NCI-H1436 treated with DMSO at 0.1 percent for 48 hours (cell line): ENCODE results near the gene ZBTB20.

Experiments used
- DNase-seq: peaks from one replicate; lab custom pipeline; 2025; lab: John Stamatoyannopoulos, UW

The ZBTB20 gene

DNA sequence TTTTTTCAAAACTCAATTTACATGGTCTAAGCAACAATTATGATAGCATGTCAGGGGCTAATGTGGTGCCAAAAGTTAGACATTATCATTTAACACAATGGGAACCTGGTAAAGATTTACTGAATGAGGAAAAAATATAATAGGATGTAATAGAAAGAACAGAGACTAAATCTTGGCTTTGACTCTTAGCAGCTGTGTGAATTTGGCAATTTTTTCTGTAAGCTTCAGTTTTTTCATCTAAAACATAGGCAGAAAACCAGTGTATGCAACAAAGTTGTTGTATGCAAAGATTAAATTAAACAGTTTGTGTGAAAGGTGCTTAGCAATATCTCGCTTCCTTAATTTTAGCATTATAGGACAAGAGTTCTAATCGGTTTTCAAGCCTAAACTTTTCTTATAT lies 57.6 kb downstream of the ZBTB20 start:
- no peak for DNase-seq

DNA sequence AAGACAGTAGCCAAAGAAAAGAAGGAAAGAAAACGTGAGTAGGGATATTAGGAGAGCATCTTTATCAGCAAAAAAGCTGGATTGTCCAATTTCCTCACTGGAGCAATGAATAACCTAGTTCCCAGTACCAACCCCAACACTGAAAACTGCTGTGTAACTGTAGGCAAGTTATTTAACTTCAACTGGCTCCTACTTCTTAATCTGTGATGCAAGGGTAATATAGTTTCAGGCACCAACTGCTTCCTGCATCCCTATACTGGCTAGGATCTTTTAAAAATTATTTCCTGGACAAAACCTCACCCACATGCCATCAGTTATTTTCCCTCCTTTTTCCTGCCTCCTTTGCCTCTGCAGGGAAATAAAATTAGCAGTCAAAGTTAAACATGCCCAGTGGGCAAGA lies 59.6 kb downstream of the ZBTB20 start:
- no peak for DNase-seq

DNA sequence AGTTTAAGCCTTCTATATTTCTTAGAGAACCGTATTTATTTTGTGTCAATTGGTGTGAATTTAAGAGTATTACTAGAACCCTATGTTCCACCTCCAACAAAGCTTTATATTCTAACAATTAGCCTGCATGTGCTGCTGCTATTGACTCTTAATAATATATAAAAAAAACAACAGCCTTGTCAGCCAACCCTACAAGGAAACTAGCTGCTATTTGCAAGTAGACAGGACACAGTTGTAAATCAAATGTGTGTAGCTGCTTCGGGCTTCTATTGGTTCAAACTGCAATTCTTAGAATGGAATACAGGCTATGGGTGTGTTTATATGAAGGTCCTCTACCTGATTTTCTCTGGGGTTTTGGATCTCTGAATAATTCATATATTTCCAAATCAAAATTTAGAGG lies 60.7 kb downstream of the ZBTB20 start:
- DNase-seq = no peak

DNA sequence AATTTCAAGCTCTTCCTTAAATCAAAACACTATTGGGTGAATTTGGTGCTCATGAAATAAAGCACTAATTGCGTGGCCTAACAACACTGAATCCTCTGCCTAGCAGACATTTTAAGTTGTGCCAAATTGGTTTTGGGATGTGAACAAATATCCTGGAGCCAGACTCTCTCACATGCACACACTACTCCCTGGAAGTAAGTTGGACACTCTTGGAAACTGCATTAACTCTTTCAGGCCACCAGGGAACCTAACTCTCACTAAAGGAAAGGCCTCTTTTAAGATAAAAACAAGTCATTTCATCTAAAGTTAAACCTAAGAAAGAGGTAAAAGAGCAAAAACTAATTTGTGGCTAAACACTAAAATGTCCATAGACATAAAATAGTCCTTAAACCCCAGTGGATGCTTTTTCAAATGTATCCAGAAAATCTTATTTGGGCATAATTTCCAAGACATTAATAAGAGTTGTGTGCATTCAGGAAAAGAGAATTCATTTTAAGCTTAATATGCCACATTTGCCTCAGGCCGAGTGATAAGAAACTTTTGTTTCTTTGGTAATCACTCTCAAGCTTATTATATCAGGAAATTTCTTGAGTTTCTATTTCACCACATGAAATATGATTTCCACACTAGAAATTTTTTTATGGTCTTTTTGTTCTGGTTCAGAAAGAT lies 61.8 kb downstream of the ZBTB20 start:
- DNase-seq = no peak

DNA sequence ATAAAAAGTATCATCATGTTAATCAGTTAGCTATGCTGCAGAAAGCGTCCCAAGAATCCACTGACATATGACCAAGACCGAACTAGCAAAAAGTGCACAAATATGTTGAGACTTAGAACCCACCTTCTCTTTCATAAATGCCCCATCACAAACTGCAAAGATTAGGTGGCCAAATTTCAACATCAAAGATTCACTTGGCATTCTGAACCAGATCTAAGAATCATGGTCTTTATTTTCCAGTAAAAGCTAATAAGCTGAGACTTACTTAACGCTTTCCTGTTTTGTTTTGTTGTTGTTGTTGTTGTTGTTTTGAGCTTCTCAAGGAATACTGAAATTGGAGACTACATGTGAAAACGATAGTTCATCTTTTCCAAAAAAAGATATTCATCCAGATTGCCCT lies 62.4 kb downstream of the ZBTB20 start:
- DNase-seq = no peak

DNA sequence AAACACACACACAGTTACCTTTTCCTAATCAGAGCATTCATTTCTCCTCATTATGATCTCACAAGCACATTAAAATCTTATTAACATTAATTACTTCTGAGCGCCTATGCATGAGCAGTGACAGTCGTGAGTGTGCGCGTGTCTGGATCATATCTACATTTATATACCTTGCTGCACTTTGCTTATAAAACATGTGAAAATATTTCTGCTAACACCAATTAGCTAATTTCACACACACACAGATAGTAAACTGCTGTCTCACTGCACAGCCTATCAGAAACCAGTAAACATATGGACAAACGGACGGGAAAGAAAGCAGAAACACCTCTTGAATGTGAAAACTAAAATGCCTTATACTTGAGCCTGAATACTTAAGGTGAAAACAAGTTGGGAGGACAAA lies 64.8 kb downstream of the ZBTB20 start:
- no peak for DNase-seq

DNA sequence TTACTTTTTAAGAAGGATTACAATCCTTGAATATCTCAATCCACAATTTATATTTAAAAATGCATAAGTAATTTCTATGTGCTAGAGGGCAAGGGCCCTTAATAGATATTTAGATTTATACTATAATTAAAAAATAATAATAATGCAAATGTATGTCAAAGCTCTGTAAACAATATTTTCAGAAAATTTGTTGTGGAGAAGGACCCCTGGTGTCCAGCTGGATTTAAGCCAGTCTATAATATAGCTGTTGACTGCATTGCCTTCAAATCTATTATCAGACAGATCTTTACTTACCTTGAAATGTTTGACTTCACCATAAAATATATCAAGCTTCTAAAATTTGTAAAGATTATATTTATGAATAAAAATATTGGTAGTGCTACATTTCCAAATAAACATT lies 65.6 kb downstream of the ZBTB20 start:
- no peak for DNase-seq

DNA sequence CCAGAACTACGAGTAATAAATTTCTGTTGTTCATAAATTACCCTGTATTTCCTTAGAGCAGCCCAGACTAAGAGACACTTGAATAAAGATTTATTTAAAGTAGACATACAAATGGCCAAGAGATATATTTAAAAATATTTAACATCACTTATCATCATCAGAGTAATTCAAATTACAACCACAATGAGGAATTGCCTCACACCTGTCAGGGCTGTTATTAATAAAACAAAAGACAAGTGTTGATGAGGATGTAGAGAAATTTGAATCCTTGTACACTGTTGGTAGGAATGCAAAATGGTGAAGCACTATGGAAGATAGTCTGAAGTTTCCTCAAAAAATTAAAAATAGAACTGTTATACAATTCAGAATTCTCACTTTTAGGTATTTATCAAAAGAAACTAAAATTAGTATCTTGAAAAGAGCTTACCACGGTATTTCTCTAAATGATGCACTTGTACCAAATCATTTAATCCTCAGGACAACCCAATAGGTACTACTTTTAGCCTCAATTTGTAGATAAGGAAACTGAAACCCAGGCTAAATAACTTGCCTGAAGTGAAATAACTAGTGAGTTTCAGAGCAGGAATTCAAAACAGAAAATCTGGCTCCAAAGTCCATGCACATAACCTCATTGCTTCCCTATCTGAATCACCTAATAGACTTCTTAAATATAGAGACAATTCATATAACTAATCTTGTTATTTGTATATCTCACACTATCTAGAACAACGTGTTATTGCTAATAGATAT lies 69.4 kb downstream of the ZBTB20 start:
- DNase-seq = no peak

DNA sequence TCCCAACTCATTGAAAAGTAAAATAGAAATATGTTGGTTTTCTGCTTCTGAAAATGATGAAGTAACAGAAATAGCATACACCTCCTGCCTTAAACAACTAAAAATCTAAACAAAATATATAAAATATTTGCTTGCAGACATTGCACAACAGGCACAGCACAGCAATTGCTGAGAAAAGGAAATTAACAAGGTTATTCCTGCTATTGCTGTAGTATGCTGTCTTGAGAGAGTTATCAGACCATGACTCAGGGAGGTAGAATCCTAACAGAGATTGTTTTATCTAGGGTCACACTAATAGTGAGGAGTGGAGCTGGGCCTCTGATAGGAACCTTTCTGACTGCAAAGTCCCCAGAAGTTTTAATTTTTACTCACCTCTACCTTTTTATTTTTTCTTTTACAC lies 72.6 kb downstream of the ZBTB20 start:
- DNase-seq = no peak

DNA sequence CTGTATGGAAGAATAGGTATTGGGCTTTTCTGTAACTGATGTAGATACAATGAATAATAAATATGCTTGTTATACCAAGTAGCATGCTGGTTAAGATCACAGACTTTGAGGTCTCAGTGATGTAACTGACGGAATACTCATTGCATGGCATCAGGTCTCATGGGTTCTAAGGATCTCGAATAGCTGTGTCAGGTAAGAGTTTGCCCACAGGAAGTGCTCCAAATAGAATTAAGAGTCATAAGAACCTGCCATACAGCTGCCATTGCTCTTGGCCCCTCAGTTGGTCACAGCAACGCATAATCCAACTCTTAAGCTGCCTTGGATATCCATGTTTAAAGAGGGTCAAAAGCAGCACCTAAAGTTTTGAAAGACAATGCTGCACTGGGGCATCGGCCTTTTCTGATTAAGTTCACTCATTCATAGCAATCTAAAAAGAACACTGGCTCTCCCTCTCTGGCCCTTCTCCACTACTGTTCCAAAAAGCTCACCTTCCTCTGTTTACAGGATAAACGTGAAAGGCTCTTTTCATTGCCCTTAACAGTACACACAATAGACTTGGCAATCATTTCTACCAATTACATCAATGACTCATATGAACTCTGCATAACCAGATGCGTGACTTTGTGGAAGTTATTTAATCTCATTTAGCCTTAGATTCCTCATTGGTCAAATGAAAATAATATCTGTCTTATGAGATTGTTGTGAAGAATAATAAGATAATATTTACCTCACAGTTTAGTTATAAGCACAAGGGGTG lies 74.6 kb downstream of the ZBTB20 start:
- DNase-seq = peak; percentile 42

DNA sequence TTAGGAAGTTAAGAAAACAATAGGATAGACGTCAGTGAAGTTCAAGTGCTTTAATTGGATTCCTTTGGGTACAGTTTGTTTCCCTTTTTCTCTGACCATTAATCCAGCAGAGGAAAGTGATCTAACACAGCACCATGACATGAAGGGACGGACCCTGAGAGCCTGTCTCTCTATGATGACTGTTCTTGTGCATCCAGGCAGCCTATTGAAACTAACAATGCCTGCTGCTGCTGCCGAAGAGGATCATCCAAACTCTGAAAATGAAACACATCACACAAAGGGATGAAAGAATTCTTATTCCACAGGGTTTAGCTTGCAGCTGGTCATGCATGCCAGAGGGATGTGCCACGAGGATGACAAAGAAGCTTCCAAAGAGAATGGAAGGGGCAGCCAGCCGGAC lies 75.5 kb downstream of the ZBTB20 start:
- DNase-seq = no peak

DNA sequence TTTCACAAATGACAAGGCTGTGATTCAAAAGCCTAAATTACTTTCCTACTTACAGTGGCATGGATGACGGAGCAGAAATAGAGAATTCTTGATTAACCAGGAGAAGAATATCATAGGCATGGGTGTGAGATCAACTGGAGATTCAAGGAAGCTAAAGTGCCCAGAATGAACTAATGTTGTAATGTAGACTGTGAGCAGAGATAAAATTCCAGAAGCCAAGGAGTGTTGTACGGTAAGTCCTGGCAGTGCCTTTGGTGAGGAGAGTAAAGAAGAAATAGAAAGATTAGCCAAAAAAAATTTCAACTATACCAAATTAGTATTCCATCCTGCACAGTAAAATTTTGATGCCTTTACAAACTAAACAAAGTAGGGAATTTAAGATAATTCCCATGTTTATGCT lies 75.9 kb downstream of the ZBTB20 start:
- DNase-seq = no peak

DNA sequence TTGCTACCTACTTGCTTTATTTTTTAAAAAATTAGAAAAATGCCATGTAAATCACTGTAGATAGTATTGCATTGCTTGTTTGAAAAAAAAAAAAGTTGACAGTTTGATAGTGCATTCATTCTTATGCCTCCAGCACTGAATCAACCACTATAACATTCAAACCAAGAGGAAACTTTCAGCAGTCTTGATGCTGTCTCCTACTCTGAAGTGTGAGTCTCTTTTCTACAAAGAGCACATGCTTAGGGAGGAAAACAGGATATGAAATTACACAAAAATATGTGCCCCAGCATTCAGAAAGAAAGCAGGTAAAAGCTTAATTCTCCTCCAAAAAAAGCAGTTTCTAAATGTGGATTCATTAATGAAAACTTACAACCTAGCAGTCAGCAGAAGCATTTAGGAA lies 78.3 kb downstream of the ZBTB20 start:
- DNase-seq = no peak

DNA sequence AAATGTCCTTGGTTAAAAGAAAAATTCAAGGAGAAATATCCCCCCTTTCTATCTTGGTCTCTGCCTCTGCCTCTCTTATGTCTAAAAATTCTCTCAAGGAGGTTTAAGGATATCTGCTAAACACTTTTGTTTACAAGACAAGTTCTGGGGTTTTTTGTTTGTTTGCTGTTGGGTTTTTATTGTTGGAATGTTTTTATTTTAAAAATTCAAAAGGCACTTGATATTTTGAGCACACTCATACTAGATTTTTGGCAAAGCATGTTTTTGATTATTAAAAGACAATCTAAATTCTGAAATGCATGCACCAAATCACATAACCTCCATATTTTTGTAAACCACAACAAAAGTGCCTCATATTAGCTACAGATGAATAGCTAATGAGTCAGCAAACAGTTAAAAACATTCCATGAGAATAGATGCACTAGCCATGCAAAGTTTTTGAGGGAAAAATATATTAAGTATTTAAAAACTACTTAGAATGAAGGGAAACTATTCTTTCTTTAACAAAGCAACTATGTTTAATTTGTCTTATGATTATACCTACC lies 84.6 kb downstream of the ZBTB20 start:
- no peak for DNase-seq

DNA sequence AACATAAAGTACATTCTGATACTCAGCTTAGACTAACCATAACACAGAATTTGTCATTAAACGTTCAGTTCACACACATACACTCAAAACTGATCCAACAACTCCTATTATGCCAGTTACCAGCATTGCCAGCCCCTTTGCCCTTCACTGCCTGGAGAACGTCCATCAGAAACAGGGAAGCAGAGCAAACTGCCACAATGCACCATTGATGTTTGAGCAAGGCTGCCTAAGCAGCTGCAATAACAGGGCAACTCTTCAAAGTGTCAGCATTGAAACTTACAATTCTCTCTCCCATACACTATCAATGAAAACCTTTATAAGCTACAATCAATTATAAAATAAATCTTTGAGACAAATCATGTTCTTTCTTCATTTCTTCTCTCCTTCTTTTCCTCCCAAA lies 85.1 kb downstream of the ZBTB20 start:
- DNase-seq = no peak

DNA sequence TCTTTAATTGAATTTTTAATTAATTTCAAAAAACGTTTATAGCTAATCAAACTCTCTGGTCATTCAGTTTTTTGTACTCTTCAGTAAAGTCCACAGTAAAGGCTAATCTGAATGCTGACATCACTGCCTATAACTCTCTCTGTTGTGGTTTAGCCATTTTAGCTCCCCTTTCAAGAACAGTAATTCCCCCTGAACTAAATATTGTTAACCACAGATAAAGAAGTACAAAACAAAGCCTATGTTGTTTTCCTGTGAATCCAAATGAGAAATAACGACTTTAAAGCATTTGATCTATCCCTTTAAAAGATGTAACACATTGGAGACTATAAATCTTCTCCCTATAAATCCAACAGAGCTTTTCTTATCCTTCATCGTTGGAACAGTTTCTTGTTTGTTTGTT lies 94.2 kb downstream of the ZBTB20 start:
- no peak for DNase-seq

DNA sequence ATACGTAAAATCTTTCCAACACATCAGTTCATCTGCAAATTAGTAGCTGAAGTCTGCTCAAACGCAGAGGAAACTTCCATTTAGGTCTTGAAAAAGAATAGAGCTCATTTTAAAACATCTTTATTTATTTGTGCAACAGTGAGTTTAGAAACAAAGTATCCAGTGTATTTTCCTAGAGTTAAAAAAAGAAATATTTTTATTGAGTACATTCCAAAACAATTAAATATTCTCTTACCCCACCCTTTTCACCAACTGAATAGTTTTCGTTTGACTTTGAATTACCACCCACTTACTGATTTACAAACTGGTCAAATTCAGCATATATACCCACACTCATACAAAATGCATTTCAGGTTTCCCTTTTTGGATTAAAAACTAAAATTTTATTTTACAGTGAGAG lies 104.7 kb downstream of the ZBTB20 start:
- no peak for DNase-seq

DNA sequence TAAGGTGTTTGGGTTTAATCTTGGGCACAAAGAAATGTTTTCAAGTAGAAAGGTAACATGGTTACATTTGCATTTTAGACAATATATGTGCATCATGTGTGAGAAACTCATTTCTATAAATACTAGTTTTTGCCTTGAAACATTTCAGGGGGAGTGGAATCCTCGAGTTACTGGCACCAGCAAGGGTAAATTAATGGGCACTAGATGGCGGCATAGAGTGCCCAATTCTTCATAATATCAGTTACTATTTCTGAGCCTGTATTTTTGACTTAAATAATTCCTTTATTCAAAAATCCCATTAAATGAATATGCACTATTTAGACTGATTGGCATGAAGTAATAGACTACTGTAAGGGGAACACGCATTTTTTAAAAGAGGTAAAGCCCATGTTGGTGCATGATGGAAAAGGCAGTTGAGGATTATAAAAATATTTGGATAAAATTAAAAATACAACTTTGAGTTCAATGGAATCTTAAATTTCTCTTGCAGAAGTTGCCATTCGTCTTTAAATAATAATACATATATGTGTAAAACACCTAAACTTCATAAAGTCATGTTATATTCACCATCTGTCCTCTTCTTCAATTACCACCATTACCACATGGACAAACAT lies 106.3 kb downstream of the ZBTB20 start:
- no peak for DNase-seq

DNA sequence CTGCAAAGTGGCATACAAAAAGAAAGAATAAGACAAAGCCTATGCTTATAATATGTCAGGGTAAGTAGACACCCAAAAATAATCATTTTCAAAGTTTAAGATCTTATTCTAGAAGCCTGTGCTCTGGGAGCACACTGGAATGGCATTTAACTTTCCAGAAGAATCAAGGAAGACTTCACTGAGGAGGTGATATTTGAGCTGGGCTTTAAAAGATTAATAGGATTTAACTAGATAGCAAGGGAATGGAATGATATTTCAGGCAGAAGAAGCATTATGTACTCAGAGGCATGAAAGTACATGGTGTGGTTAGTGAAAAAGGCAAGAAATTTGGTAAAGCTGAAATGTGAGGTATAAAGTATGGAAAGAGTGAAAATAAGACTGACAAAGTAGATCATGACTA lies 106.8 kb downstream of the ZBTB20 start:
- DNase-seq = no peak

DNA sequence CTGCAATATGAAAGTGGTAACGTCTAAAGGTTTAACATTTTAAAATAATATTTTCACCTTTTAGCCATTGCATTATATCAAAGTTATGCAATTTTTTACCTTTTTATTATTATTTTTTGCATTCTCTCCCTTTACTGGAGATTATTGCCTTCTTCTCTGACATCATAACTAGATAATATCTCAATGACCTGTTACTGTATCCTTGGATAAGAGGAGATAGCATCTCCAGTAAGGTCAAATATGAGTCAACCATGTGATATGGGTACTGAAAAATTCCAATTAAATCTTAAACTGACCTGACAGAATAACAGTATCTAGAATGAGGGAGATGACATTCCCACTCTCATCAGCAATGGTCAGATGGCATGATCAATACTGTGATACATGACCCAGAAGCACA lies 108.3 kb downstream of the ZBTB20 start:
- DNase-seq = no peak

DNA sequence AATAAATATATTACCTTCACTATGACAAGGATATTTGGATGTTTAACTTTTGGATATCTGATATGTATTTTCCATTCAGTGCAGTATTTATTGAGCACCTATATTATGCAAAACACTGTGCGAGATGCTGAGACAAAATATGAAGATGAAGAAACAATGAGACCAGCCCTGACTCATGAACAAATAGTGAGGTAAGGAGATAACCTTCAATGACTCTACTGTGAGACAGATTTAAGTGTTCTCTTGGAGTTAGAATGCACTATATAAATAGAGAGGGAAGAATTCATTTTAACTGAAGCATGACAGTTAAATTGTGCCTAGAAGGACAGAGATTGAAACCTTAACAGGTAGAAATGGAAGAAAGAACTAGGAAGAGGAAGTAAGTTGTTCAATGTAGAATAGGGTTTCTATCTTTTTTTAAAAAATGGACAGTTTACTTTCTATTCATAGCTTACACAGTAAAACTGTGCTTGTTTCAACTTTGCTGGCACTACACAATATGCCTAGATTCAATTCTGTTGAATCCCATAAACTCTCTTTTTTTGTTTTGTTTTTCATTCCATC lies 124.2 kb downstream of the ZBTB20 start:
- DNase-seq = no peak

DNA sequence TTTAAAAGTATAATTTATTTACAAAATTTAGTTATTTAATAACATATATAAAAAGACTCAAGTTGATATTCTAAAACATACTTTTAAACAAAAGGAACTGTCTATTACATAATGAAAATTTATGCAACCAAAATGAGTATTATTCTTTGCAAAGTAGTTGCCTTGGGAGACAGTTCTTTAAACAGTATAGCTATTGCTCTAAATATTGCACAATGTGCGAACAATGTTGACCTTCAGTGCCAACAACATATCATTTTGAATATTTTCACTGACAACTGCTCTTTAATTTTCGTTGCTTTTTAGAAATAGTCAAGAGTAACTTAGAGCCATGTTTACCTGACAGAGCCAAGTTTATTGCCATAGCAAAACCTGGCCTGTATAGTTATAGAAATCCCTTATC lies 124.9 kb downstream of the ZBTB20 start:
- DNase-seq = no peak
